ENCODE data around the gene TMEM81.

Gene TMEM81

GRCh38 chr1:205077934-205078311 lies 6.3 kb downstream of the TMEM81 start:
- Histone ChIP-seq H3K27ac (ENCODE audit: low read depth, low read length) (no peak overlapping the region), H3K36me3 (ENCODE audit: control insufficient read depth in 1 of 2, insufficient read depth in 2 of 2, low read length in 2 of 2) (no peaks in the 10 kb centered on the region), H3K27me3 (ENCODE audit: control insufficient read depth in 1 of 2, insufficient read depth in 2 of 2, low read length in 2 of 2) (no peaks in the 10 kb centered on the region), H3K9ac (ENCODE audit: low read depth in 1 of 2, low read length in 2 of 2) (no peak overlapping the region), H3K4me1 (ENCODE audit: control insufficient read depth in 1 of 2, insufficient read depth in 2 of 2, low read length in 2 of 2) (no peaks in the 10 kb centered on the region), H3K9me3 (ENCODE audit: control insufficient read depth in 1 of 2, low read length in 2 of 2) (no peaks in the 10 kb centered on the region), H3K4me3 (ENCODE audit: low read depth in 1 of 2, low read length in 2 of 2) (no peak overlapping the region)

GRCh38 chr1:205077158-205077933 lies 6.9 kb downstream of the TMEM81 start:
- H3K27ac ChIP-seq (ENCODE audit: low read depth, low read length) = no peak overlapping the region
- no peaks in the 10 kb centered on the region for H3K36me3 ChIP-seq (ENCODE audit: control insufficient read depth in 1 of 2, insufficient read depth in 2 of 2, low read length in 2 of 2)
- no peak overlapping the region for H3K4me3 ChIP-seq (ENCODE audit: low read depth in 1 of 2, low read length in 2 of 2)
- H3K4me1 ChIP-seq (ENCODE audit: control insufficient read depth in 1 of 2, insufficient read depth in 2 of 2, low read length in 2 of 2) = no peaks in the 10 kb centered on the region
- no peaks in the 10 kb centered on the region for H3K27me3 ChIP-seq (ENCODE audit: control insufficient read depth in 1 of 2, insufficient read depth in 2 of 2, low read length in 2 of 2)
- H3K9me3 ChIP-seq (ENCODE audit: control insufficient read depth in 1 of 2, low read length in 2 of 2) = no peaks in the 10 kb centered on the region
- no peak overlapping the region for H3K9ac ChIP-seq (ENCODE audit: low read depth in 1 of 2, low read length in 2 of 2)

- Histone ChIP-seq H3K36me3 (ENCODE audit: control insufficient read depth in 1 of 2, insufficient read depth in 2 of 2, low read length in 2 of 2) (no peaks in the 10 kb centered on the region), H3K27me3 (ENCODE audit: control insufficient read depth in 1 of 2, insufficient read depth in 2 of 2, low read length in 2 of 2) (no peaks in the 10 kb centered on the region), H3K27ac (ENCODE audit: low read depth, low read length) (no peak overlapping the region)
Measured at GRCh38 chr1:205076245-205076761, 8.0 kb downstream of the TMEM81 start.

GRCh38 chr1:205075642-205076155 lies 8.6 kb downstream of the TMEM81 start:
- Histone ChIP-seq H3K36me3 (ENCODE audit: control insufficient read depth in 1 of 2, insufficient read depth in 2 of 2, low read length in 2 of 2) (no peaks in the 10 kb centered on the region), H3K27ac (ENCODE audit: low read depth, low read length) (no peak overlapping the region), H3K9me3 (ENCODE audit: control insufficient read depth in 1 of 2, low read length in 2 of 2) (no peaks in the 10 kb centered on the region), H3K4me3 (ENCODE audit: low read depth in 1 of 2, low read length in 2 of 2) (no peak overlapping the region), H3K27me3 (ENCODE audit: control insufficient read depth in 1 of 2, insufficient read depth in 2 of 2, low read length in 2 of 2) (no peaks in the 10 kb centered on the region), H3K4me1 (ENCODE audit: control insufficient read depth in 1 of 2, insufficient read depth in 2 of 2, low read length in 2 of 2) (no peaks in the 10 kb centered on the region), H3K9ac (ENCODE audit: low read depth in 1 of 2, low read length in 2 of 2) (no peak overlapping the region)

More at GRCh38 chr1:205076245-205076761, 8.0 kb downstream of the TMEM81 start:
- no peaks in the 10 kb centered on the region for H3K9me3 ChIP-seq (ENCODE audit: control insufficient read depth in 1 of 2, low read length in 2 of 2)
- no peaks in the 10 kb centered on the region for H3K4me1 ChIP-seq (ENCODE audit: control insufficient read depth in 1 of 2, insufficient read depth in 2 of 2, low read length in 2 of 2)
- H3K4me3 ChIP-seq (ENCODE audit: low read depth in 1 of 2, low read length in 2 of 2) = no peak overlapping the region
- no peak overlapping the region for H3K9ac ChIP-seq (ENCODE audit: low read depth in 1 of 2, low read length in 2 of 2)

- Histone ChIP-seq H3K9ac (ENCODE audit: low read depth in 1 of 2, low read length in 2 of 2) (no peak overlapping the region), H3K4me3 (ENCODE audit: low read depth in 1 of 2, low read length in 2 of 2) (no peak overlapping the region), H3K27ac (ENCODE audit: low read depth, low read length) (no peak overlapping the region), H3K4me1 (ENCODE audit: control insufficient read depth in 1 of 2, insufficient read depth in 2 of 2, low read length in 2 of 2) (no peaks in the 10 kb centered on the region), H3K9me3 (ENCODE audit: control insufficient read depth in 1 of 2, low read length in 2 of 2) (no peaks in the 10 kb centered on the region), H3K27me3 (ENCODE audit: control insufficient read depth in 1 of 2, insufficient read depth in 2 of 2, low read length in 2 of 2) (no peaks in the 10 kb centered on the region), H3K36me3 (ENCODE audit: control insufficient read depth in 1 of 2, insufficient read depth in 2 of 2, low read length in 2 of 2) (no peaks in the 10 kb centered on the region)
Measured at GRCh38 chr1:205074513-205074912, 9.7 kb downstream of the TMEM81 start.

- Histone ChIP-seq H3K9ac (ENCODE audit: low read depth in 1 of 2, low read length in 2 of 2) (no peak overlapping the region), H3K36me3 (ENCODE audit: control insufficient read depth in 1 of 2, insufficient read depth in 2 of 2, low read length in 2 of 2) (no peaks in the 10 kb centered on the region), H3K4me1 (ENCODE audit: control insufficient read depth in 1 of 2, insufficient read depth in 2 of 2, low read length in 2 of 2) (no peaks in the 10 kb centered on the region), H3K27me3 (ENCODE audit: control insufficient read depth in 1 of 2, insufficient read depth in 2 of 2, low read length in 2 of 2) (no peaks in the 10 kb centered on the region), H3K9me3 (ENCODE audit: control insufficient read depth in 1 of 2, low read length in 2 of 2) (no peaks in the 10 kb centered on the region), H3K4me3 (ENCODE audit: low read depth in 1 of 2, low read length in 2 of 2) (no peak overlapping the region), H3K27ac (ENCODE audit: low read depth, low read length) (no peak overlapping the region)
Measured at GRCh38 chr1:205074084-205074483, 10.2 kb downstream of the TMEM81 start.

- Histone ChIP-seq H3K27ac (ENCODE audit: low read depth, low read length) (no peak overlapping the region), H3K27me3 (ENCODE audit: control insufficient read depth in 1 of 2, insufficient read depth in 2 of 2, low read length in 2 of 2) (no peaks in the 10 kb centered on the region), H3K4me3 (ENCODE audit: low read depth in 1 of 2, low read length in 2 of 2) (no peak overlapping the region), H3K36me3 (ENCODE audit: control insufficient read depth in 1 of 2, insufficient read depth in 2 of 2, low read length in 2 of 2) (no peaks in the 10 kb centered on the region), H3K9ac (ENCODE audit: low read depth in 1 of 2, low read length in 2 of 2) (no peak overlapping the region), H3K9me3 (ENCODE audit: control insufficient read depth in 1 of 2, low read length in 2 of 2) (no peaks in the 10 kb centered on the region), H3K4me1 (ENCODE audit: control insufficient read depth in 1 of 2, insufficient read depth in 2 of 2, low read length in 2 of 2) (no peaks in the 10 kb centered on the region)
Measured at GRCh38 chr1:205073511-205073910, 10.7 kb downstream of the TMEM81 start.

GRCh38 chr1:205072881-205073280 lies 11.4 kb downstream of the TMEM81 start:
- H3K36me3 ChIP-seq (ENCODE audit: control insufficient read depth in 1 of 2, insufficient read depth in 2 of 2, low read length in 2 of 2) = no peaks in the 10 kb centered on the region
- no peak overlapping the region for H3K27ac ChIP-seq (ENCODE audit: low read depth, low read length)

GRCh38 chr1:205072286-205072685 lies 12.0 kb downstream of the TMEM81 start:
- Histone ChIP-seq H3K27ac (ENCODE audit: low read depth, low read length) (no peak overlapping the region), H3K27me3 (ENCODE audit: control insufficient read depth in 1 of 2, insufficient read depth in 2 of 2, low read length in 2 of 2) (no peaks in the 10 kb centered on the region), H3K9me3 (ENCODE audit: control insufficient read depth in 1 of 2, low read length in 2 of 2) (no peaks in the 10 kb centered on the region), H3K4me1 (ENCODE audit: control insufficient read depth in 1 of 2, insufficient read depth in 2 of 2, low read length in 2 of 2) (no peaks in the 10 kb centered on the region), H3K4me3 (ENCODE audit: low read depth in 1 of 2, low read length in 2 of 2) (no peak overlapping the region), H3K9ac (ENCODE audit: low read depth in 1 of 2, low read length in 2 of 2) (no peak overlapping the region), H3K36me3 (ENCODE audit: control insufficient read depth in 1 of 2, insufficient read depth in 2 of 2, low read length in 2 of 2) (no peaks in the 10 kb centered on the region)

More at GRCh38 chr1:205072881-205073280, 11.4 kb downstream of the TMEM81 start:
- Histone ChIP-seq H3K27me3 (ENCODE audit: control insufficient read depth in 1 of 2, insufficient read depth in 2 of 2, low read length in 2 of 2) (no peaks in the 10 kb centered on the region), H3K4me3 (ENCODE audit: low read depth in 1 of 2, low read length in 2 of 2) (no peak overlapping the region), H3K9ac (ENCODE audit: low read depth in 1 of 2, low read length in 2 of 2) (no peak overlapping the region), H3K9me3 (ENCODE audit: control insufficient read depth in 1 of 2, low read length in 2 of 2) (no peaks in the 10 kb centered on the region), H3K4me1 (ENCODE audit: control insufficient read depth in 1 of 2, insufficient read depth in 2 of 2, low read length in 2 of 2) (no peaks in the 10 kb centered on the region)

- no peaks in the 10 kb centered on the region for H3K9me3 ChIP-seq (ENCODE audit: control insufficient read depth in 1 of 2, low read length in 2 of 2)
- no peak overlapping the region for H3K27ac ChIP-seq (ENCODE audit: low read depth, low read length)
- no peak overlapping the region for H3K4me3 ChIP-seq (ENCODE audit: low read depth in 1 of 2, low read length in 2 of 2)
- peaks cover 0 to 2% of the 10 kb centered on the region in 2 donors for H3K4me1 ChIP-seq (ENCODE audit: control insufficient read depth in 1 of 2, insufficient read depth in 2 of 2, low read length in 2 of 2)
- H3K27me3 ChIP-seq (ENCODE audit: control insufficient read depth in 1 of 2, insufficient read depth in 2 of 2, low read length in 2 of 2) = no peaks in the 10 kb centered on the region
- H3K36me3 ChIP-seq (ENCODE audit: control insufficient read depth in 1 of 2, insufficient read depth in 2 of 2, low read length in 2 of 2) = no peaks in the 10 kb centered on the region
- H3K9ac ChIP-seq (ENCODE audit: low read depth in 1 of 2, low read length in 2 of 2) = no peak overlapping the region
Measured at GRCh38 chr1:205071801-205072200, 12.5 kb downstream of the TMEM81 start.
